Upper lobe of left lung (tissue), 4 donors: ENCODE measurements around the gene SUFU.

Source experiments
- CTCF ChIP-seq, 6 experiments: fragments of 450-650 bp in 4 of 6; fragments of 200-600 bp in 2 of 6; sonication (generic) in 2 of 6; IDR thresholded peaks; one replicate each; pipeline ENCODE4 v1.5.1; 2016 to 2019; ENCODE audit warnings: antibody characterized with exemption in 6 of 6
- POLR2A ChIP-seq, 4 donors: fragments of 450-650 bp; IDR thresholded peaks; one replicate each; pipeline ENCODE4 v1.5.1; 2016 to 2017; ENCODE audit warnings: antibody characterized with exemption in 4 of 4, mild to moderate bottlenecking in 2 of 4

- TF ChIP-seq POLR2A (IDR thresholded peaks at IDR 0.05) (no peak), CTCF (IDR thresholded peaks at IDR 0.05) (no peak)
Observed at GRCh38 chr10:102553771-102554170, 50.0 kb downstream of the SUFU start.
